K562 (cell line): ENCODE results near the gene CSTB. TPM values are rescaled to one million over a fixed set of nuclear protein-coding genes. Genes with fewer than 3 reads are reported as not detected.
A peak's percentile ranks its signal among the peaks of the same experiment; 100 is the strongest.

ENCODE experiments used
- ELK3 ChIP-seq: fragments of 450-650 bp; formaldehyde crosslinking; IDR thresholded peaks from 2 replicates; pipeline ENCODE4 v1.4.0; 2020; ENCODE audit warnings: mild to moderate bottlenecking
- FOXP4 ChIP-seq: sonication (generic); formaldehyde crosslinking; IDR thresholded peaks from 2 replicates; pipeline ENCODE4 v1.8.0; 2022; ENCODE audit warnings: mild to moderate bottlenecking, missing genetic modification reagents, borderline replicate concordance
- GTF2E2 ChIP-seq: fragments of 200-800 bp; sonication (Bioruptor generic); IDR thresholded peaks from 2 replicates; pipeline ENCODE4 v1.6.1; 2016; ENCODE audit warnings: missing genetic modification characterization, missing compliant biosample characterization
- GTF3C2 ChIP-seq: IDR thresholded peaks from 3 replicates; pipeline ENCODE4 v1.6.1; 2011; ENCODE audit warnings: borderline replicate concordance, mild to moderate bottlenecking, moderate library complexity; ENCODE audit not compliant: insufficient read length; ENCODE audit errors: extremely low read depth
- HNRNPUL1 ChIP-seq: fragments of 200-400 bp; formaldehyde crosslinking; IDR thresholded peaks from 2 replicates; pipeline ENCODE4 v1.6.1; 2017; ENCODE audit warnings: low read length
- IRF1 ChIP-seq: sonication (generic); formaldehyde crosslinking; IDR thresholded peaks from 2 replicates; pipeline ENCODE4 v1.8.0; 2022; ENCODE audit warnings: missing genetic modification reagents, mild to moderate bottlenecking, borderline replicate concordance
- MBD2 ChIP-seq: sonication (generic); IDR thresholded peaks from 2 replicates; pipeline ENCODE4 v1.6.1; 2016; ENCODE audit warnings: low read depth, borderline replicate concordance
- MTA1 ChIP-seq: fragments of 450-650 bp; IDR thresholded peaks from 2 replicates; pipeline ENCODE4 v1.6.1; 2017; ENCODE audit warnings: borderline replicate concordance
- RFX1 ChIP-seq: fragments of 450-650 bp; IDR thresholded peaks from 2 replicates; pipeline ENCODE4 v1.6.1; 2016; ENCODE audit warnings: mild to moderate bottlenecking, moderate library complexity
- SAFB2 ChIP-seq: fragments of 200-400 bp; formaldehyde crosslinking; IDR thresholded peaks from 2 replicates; pipeline ENCODE4 v1.6.1; 2018; ENCODE audit warnings: borderline replicate concordance, low read length, low read depth, moderate library complexity; ENCODE audit not compliant: severe bottlenecking
- SMARCB1 ChIP-seq: IDR thresholded peaks from 2 replicates; pipeline ENCODE4 v1.6.1; 2011; ENCODE audit warnings: improper control_type of control experiment, low read depth; ENCODE audit not compliant: insufficient read length
- STAT6 ChIP-seq: sonication (generic); formaldehyde crosslinking; IDR thresholded peaks from 2 replicates; pipeline ENCODE4 v1.8.1; 2023; ENCODE audit warnings: mild to moderate bottlenecking, missing genetic modification reagents
- XRCC3 ChIP-seq: fragments of 450-650 bp; IDR thresholded peaks from 2 replicates; pipeline ENCODE4 v1.6.1; 2017; ENCODE audit warnings: mild to moderate bottlenecking, moderate library complexity
- ZNF133 ChIP-seq: fragments of 250-450 bp; sonication (Bioruptor Pico); IDR thresholded peaks from 2 replicates; pipeline ENCODE4 v1.4.0; 2020; ENCODE audit warnings: mild to moderate bottlenecking
- ZNF143 ChIP-seq: sonication (generic); formaldehyde crosslinking; IDR thresholded peaks from 2 replicates; pipeline ENCODE4 v1.9.0; 2022; ENCODE audit warnings: mild to moderate bottlenecking, missing genetic modification reagents
- ZNF212 ChIP-seq: fragments of 450-650 bp; formaldehyde crosslinking; IDR thresholded peaks from 2 replicates; pipeline ENCODE4 v1.4.0; 2020; ENCODE audit warnings: mild to moderate bottlenecking
- ZNF23 ChIP-seq: fragments of 250-450 bp; sonication (Bioruptor Pico); IDR thresholded peaks from 2 replicates; pipeline ENCODE4 v1.4.0; 2020; ENCODE audit warnings: mild to moderate bottlenecking
- ZNF668 ChIP-seq: fragments of 250-450 bp; sonication (Bioruptor Pico); IDR thresholded peaks from 2 replicates; pipeline ENCODE4 v1.8.0; 2022; ENCODE audit warnings: mild to moderate bottlenecking, inconsistent platforms
- ZNF79 ChIP-seq: fragments of 250-450 bp; sonication (Bioruptor Pico); IDR thresholded peaks from 2 replicates; pipeline ENCODE4 v1.4.0; 2020; ENCODE audit warnings: low read depth, mild to moderate bottlenecking, moderate library complexity
- polyA plus RNA-seq, 8 experiments: library from polyadenylated mRNA; depleted of rRNA in 4 of 8; stranded (reverse) in 5 of 8; unstranded in 3 of 8; fragments of >200 nt; fragmentation: Nextera tagmentation in 2 of 8; fragmentation: Illumina TruSeq in 1 of 8; extraction: Ambion mirVana in 2 of 8; extraction: Trizol in 1 of 8; gene quantifications; 2 replicates each; pipeline versions ENCODE4 v1.2.1 to v1.2.3, GENCODE V29; 2011 to 2014; ENCODE audit warnings: inconsistent platforms in 1 of 8, missing spikeins in 1 of 8
- total RNA-seq, 7 experiments: library from RNA; depleted of rRNA in 6 of 7; stranded (reverse); fragments of >200 nt in 6 of 7; fragmentation: Illumina TruSeq in 2 of 7; extraction: Trizol in 2 of 7; gene quantifications; 2 replicates each; pipeline versions ENCODE4 v1.2.1 to v1.2.3, GENCODE V29; 2011 to 2021; ENCODE audit warnings: low replicate concordance in 1 of 7

Gene CSTB
- total and polyA plus RNA-seq, 9 of the 15 experiments (the other 6 are each of a cell fraction or from before 2014, with no cell fraction given) = 12.4 to 65.0 (median 31.7) TPM

GRCh38 chr21:43810505-43811261 is 34.6 kb upstream of the CSTB start (continued):
- TF ChIP-seq GTF3C2 (no peak), ZNF79 (CRISPR knock-in tag) (no peak), IRF1 (CRISPR knock-in tag) (no peak), SAFB2 (no peak), ELK3 (no peak), ZNF133 (no peak), ZNF668 (CRISPR knock-in tag) (no peak), ZNF143 (CRISPR knock-in tag) (no peak), RFX1 (no peak), MBD2 (no peak), GTF2E2 (tag) (no peak), MTA1 (0 out of 2 replicates have a peak, but pooled peaks have one; percentile 53), ZNF23 (CRISPR knock-in tag) (no peak), STAT6 (no peak; the same call in 1 of the 2 replicates), XRCC3 (no peak), HNRNPUL1 (no peak), ZNF212 (CRISPR knock-in tag) (no peak), SMARCB1 (no peak), FOXP4 (no peak)
